GM19238 (cell line): ENCODE data around the gene ACTL8.

Experiments used
- DNase-seq: peaks from one replicate; pipeline ENCODE4 v3.0.0; 2011; ENCODE audit warnings: low spot score; ENCODE audit not compliant: insufficient read length

The ACTL8 gene

DNA sequence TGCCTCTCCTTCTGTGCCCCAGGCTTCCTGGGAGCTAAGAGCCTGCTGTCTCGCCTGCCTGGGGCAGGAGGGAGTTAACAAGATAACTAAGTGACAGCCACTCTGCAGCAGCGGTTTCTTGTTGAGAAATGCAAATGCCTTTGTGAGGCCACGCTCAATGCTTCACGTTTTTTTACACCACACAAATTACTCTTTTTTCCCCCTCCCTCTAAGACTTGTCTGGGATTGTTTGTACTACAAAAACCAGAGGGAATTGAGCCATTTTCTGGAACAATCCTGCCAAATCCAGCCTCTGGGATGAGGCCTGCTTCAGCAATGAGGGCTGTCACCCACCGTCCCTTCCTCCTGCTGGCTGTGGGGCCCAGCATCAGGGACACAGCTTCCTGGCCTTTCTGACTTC, 119.6 kb downstream of the ACTL8 start:
- no peak for DNase-seq

DNA sequence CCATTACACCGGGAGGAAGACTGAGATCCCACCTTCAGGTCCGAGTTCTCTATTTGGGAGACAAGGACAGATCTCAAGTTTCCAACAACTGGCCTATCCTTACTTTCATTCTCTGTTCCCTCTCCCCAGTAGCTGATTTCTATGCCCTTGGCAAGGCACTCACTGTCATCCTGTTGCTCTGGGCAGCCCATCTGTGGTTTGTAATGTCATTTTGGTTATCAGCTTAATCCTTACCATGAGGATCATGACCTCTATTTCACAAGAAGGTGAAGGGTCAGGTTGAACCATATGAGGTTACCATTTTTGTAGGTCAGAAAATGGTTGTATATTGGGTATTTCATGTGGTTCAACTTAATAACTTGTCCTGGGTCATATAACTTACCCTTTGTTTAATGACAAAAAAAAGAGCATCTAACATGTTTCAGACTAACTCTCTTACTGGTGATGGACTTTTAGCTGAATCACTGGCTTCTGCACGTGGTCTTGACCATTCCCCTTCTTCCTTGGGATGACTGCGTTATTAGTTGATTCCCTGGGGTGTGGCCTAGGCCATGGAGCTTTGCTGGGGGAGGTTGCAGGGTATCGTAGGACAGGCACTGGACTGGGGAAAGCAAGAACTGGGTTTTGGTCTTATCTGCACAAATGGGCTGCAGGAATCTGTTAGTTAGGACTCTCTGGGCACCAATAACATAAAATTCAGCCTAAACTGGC, 120.2 kb downstream of the ACTL8 start:
- DNase-seq = no peak

DNA sequence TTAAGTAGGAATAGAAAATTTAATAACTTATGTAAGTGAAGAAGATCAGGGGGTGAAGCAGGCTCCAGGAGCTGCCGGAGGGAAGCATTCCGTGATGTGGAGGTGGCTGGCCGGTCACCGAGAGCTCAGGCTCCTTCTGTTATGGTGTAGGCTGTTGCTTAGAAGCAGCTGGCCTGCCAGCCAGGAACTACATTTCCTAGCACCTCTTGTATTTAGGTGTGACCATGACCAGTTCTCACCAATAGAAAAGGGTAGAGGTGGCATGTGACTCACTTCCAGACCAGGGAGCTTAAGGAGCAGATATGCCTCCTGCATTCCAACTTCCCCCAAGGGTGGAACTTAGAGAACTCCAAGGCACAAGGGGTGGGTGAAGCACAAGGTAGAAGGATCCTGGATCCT, 120.7 kb downstream of the ACTL8 start:
- DNase-seq = no peak
